Measurements from ENCODE around the gene KRT28. TPM values are rescaled to one million over a fixed set of nuclear protein-coding genes. Genes with fewer than 3 reads are reported as not detected.

KRT28 gene
- total RNA-seq, 4 donors from 2014 or later = not detected

GRCh38 chr17:40819528-40820125 is 19.9 kb upstream of the KRT28 start:
- Histone ChIP-seq H3K4me3 (peak overlapping the region; percentile 58 to 73 (median 65)), H3K27ac (peak overlapping the region; percentile 79 to 87 (median 83)), H3K27me3 (no peaks in the 10 kb centered on the region), H3K9me3 (no peaks in the 10 kb centered on the region), H3K4me1 (peaks cover 14 to 22% of the 10 kb centered on the region in 2 donors), H3K36me3 (peaks cover 0 to 17% of the 10 kb centered on the region in 2 donors)
- ATAC-seq (peak; percentile 39 to 55), DNase-seq (no peak)
- in situ Hi-C loops (cut with MboI; ENCODE audit: low sequenced_read_pairs in 4 of 4) = loop anchor here in 2 of 4 donors (10.0 to 25.0 kb wide), 2 partner anchors 843 to 855 kb away; no protein-coding TSS in a partner anchor
- TF ChIP-seq CTCF (IDR thresholded peaks at IDR 0.05 in 4 of 5, conservative IDR thresholded peaks at IDR 0.05 in 1 of 5) (no peak), POLR2A (IDR thresholded peaks at IDR 0.05) (no peak)
- intact Hi-C loops (cut with DNase I; ENCODE audit: low total_unique reads) = loop anchor here (2.0 to 10.0 kb wide), 4 partner anchors 175 to 868 kb away; partner anchors contain the start of genes EIF1 and SMARCE1

DNA sequence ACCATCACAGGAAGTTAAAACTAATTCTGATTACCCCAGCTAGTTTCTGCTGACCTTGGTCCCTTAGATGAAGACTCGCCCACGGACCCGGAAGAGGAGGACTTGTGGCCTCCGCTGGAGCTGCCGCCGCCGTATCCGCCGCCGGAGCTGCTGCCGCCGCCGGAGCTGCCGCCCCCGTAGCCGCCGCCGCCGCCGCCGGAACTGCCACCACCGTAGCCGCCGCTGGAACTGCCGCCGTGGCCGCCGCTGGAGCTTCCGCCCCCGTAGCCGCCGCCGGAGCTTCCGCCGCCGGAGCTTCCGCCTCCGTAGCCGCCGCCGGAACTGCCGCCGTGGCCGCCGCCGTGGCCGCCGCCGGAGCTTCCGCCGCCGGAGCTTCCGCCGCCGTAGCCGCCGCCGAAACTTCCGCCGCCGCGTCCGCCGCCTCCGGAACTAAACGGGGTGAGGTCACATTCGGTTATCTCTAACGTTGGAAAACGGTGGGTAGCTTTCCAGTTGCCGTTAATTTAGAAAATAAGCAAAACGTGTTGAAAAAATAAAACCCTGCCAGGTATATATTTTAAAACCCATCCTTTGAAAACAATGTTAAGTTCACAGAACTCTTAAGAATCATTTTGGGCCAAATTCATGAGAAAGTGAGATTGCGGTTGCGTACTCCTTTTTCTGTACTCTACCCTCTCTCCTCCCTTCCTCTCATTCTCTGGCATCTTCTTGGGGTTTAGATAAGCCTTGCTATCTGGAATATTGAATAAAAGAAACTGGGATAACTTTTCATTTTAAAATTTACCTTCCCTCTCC is 19.2 kb upstream of the KRT28 start:
- H3K4me1 ChIP-seq = peaks cover 14 to 22% of the 10 kb centered on the region in 2 donors
- H3K4me3 ChIP-seq = peak overlapping the region; percentile 58 to 73 (median 69)
- peak overlapping the region; percentile 79 to 87 (median 83) for H3K27ac ChIP-seq
- intact Hi-C loops (cut with DNase I; ENCODE audit: low total_unique reads) = loop anchor here (2.0 to 10.0 kb wide), 4 partner anchors 174 to 868 kb away; partner anchors contain the start of genes EIF1 and SMARCE1
- TF ChIP-seq POLR2A (IDR thresholded peaks at IDR 0.05) (peak; percentile 47 to 68), CTCF (IDR thresholded peaks at IDR 0.05 in 4 of 5, conservative IDR thresholded peaks at IDR 0.05 in 1 of 5) (no peak)
- no peaks in the 10 kb centered on the region for H3K27me3 ChIP-seq
- DNase-seq = peak; percentile 59 to 71
- ATAC-seq = peak; percentile 91 to 95
- H3K9me3 ChIP-seq = no peaks in the 10 kb centered on the region
- in situ Hi-C loops (cut with MboI; ENCODE audit: low sequenced_read_pairs in 4 of 4) = loop anchor here in 2 of 4 donors (10.0 to 25.0 kb wide), 2 partner anchors 843 to 856 kb away; no protein-coding TSS in a partner anchor
- H3K36me3 ChIP-seq = peaks cover 0 to 17% of the 10 kb centered on the region in 2 donors

DNA sequence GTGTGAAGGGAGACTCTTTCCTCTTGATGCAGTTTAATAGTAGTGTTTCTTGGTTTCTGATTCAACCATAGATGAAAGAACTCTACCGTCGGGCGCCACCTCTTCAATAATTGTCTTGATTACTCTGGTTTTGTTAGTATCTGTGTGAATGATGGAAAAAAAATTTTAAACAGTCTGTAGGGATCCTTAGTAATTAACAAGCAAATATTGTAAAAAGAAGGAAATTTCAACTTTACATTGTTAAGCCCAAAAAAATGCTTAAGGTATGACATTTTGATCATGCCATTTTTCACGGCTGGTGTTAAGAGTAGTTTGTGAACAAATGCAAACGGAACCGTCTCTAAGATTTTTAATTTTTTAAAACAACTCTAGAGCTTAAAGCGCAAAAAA is 18.6 kb upstream of the KRT28 start:
- DNase-seq = no peak
- intact Hi-C loops (cut with DNase I; ENCODE audit: low total_unique reads) (loop anchor here (2.0 to 10.0 kb wide), 4 partner anchors 174 to 869 kb away; partner anchors contain the start of genes EIF1 and SMARCE1), in situ Hi-C loops (cut with MboI; ENCODE audit: low sequenced_read_pairs in 4 of 4) (loop anchor here in 2 of 4 donors (10.0 to 25.0 kb wide), 2 partner anchors 844 to 856 kb away; no protein-coding TSS in a partner anchor)
- Histone ChIP-seq H3K4me3 (peak overlapping the region; percentile 51 to 73 (median 64)), H3K27ac (peak overlapping the region; percentile 79 to 87 (median 83)), H3K4me1 (peaks cover 14 to 22% of the 10 kb centered on the region in 2 donors), H3K9me3 (no peaks in the 10 kb centered on the region), H3K27me3 (no peaks in the 10 kb centered on the region), H3K36me3 (peaks cover 0 to 17% of the 10 kb centered on the region in 2 donors)
- ATAC-seq = no peak
- TF ChIP-seq POLR2A (IDR thresholded peaks at IDR 0.05) (no peak), CTCF (IDR thresholded peaks at IDR 0.05 in 4 of 5, conservative IDR thresholded peaks at IDR 0.05 in 1 of 5) (no peak)

DNA sequence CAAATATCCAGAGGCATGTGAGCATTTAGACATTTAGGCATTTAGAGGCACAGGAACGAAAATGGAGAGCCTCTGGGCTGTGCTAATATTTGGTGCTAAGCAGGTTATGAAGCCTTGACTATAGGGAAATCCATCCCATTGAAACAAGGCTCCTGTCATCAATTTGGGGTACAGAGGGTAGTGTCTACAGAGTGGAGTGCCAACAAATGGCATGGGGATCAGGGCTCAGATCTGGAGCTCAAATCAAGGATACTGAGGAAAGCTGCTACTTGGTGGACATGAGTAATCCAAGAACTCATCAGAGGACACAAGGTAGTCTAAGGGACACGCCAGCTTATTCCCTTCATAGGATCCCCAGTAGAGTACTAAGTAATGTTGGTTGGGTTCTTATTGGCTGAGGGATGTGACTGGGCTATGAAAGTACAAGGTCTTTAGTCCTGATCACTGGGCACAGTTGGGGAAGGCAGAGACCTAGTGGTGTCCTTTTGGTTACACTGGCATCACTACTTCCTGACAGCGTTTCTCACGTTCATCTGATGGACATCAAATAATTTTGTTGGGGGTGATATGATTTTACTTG is 17.4 kb upstream of the KRT28 start:
- no peak for TF ChIP-seq POLR2A (IDR thresholded peaks at IDR 0.05)
- TF ChIP-seq CTCF (IDR thresholded peaks at IDR 0.05 in 4 of 5, conservative IDR thresholded peaks at IDR 0.05 in 1 of 5) = no peak
- H3K4me3 ChIP-seq = no peak overlapping the region
- DNase-seq (no peak), ATAC-seq (no peak)
- intact Hi-C loops (cut with DNase I; ENCODE audit: low total_unique reads) = loop anchor here (5.0 to 10.0 kb wide), 3 partner anchors 172 to 870 kb away; partner anchors contain the start of genes EIF1 and SMARCE1
- no peaks in the 10 kb centered on the region for H3K9me3 ChIP-seq
- in situ Hi-C loops (cut with MboI; ENCODE audit: low sequenced_read_pairs in 4 of 4) = loop anchor here in 2 of 4 donors (10.0 to 25.0 kb wide), 2 partner anchors 845 to 858 kb away; no protein-coding TSS in a partner anchor
- peaks cover 14 to 22% of the 10 kb centered on the region in 2 donors for H3K4me1 ChIP-seq
- peaks cover 0 to 17% of the 10 kb centered on the region in 2 donors for H3K36me3 ChIP-seq
- peaks cover 0 to 7% (median 0%) of the 10 kb centered on the region in 3 donors for H3K27me3 ChIP-seq
- no peak overlapping the region for H3K27ac ChIP-seq
